Naive thymus-derived CD4-positive, alpha-beta T cell (primary cell): ENCODE measurements around the gene DND1. TPM values are rescaled to one million over a fixed set of nuclear protein-coding genes. Genes with fewer than 3 reads are reported as not detected.
A peak's percentile ranks its signal among the peaks of the same experiment; 100 is the strongest.
"Not testable (repeated sequence)": the region's sequence is repeated elsewhere in the genome, so short reads cannot be mapped to it uniquely, and the experiment has no call there.

Source experiments
- ATAC-seq: fragments of 150-1000 bp; cut with Tn5 transposase; 2 replicates; pipeline ENCODE4 v1.10.0; 2021; ENCODE audit warnings: mild to moderate bottlenecking, moderate library complexity
- CTCF ChIA-PET: fragments of 350-600 bp; sonication (Branson Sonifier 250); formaldehyde crosslinking; loops from one replicate; lab custom pipeline; 2021; ENCODE audit warnings: antibody characterized with exemption; lab: Charles Lee
- POLR2A ChIA-PET: fragments of 350-600 bp; sonication (Branson Sonifier 250); formaldehyde crosslinking; loops from one replicate; lab custom pipeline; 2021; ENCODE audit warnings: antibody characterized with exemption, inconsistent platforms; lab: Charles Lee
- DNase-seq, 9 donors: peaks; one replicate each; pipeline versions ENCODE4 v3.0.0 to v3.0.0-alpha.2; 2020 to 2022; ENCODE audit warnings: mixed read lengths in 1 of 9
- H3K27ac ChIP-seq: one replicate; pipeline ENCODE4 v1.7.0; 2013; ENCODE audit warnings: mild to moderate bottlenecking, low read depth, low read length, moderate library complexity
- H3K27me3 ChIP-seq, 2 donors: one replicate each; pipeline ENCODE4 v1.7.0; 2013; ENCODE audit warnings: low read length in 2 of 2, mild to moderate bottlenecking in 2 of 2, moderate library complexity in 2 of 2; ENCODE audit not compliant: control insufficient read depth in 2 of 2, insufficient read depth in 2 of 2
- H3K36me3 ChIP-seq, 3 experiments: 1 replicate in 2 of 3; 2 replicates in 1 of 3; pipeline ENCODE4 v1.7.0; 2013; ENCODE audit warnings: low read length in 3 of 3, mild to moderate bottlenecking in 3 of 3, moderate library complexity in 1 of 3; ENCODE audit not compliant: insufficient read depth in 3 of 3, control insufficient read depth in 2 of 3
- H3K4me1 ChIP-seq, 2 donors: one replicate each; pipeline ENCODE4 v1.7.0; 2013; ENCODE audit warnings: low read length in 2 of 2, mild to moderate bottlenecking in 2 of 2, moderate library complexity in 1 of 2; ENCODE audit not compliant: control insufficient read depth in 2 of 2, insufficient read depth in 2 of 2
- H3K4me3 ChIP-seq: 2 replicates; pipeline ENCODE4 v1.7.0; 2013; ENCODE audit warnings: mild to moderate bottlenecking, low read length
- H3K9me3 ChIP-seq, 3 experiments: 1 replicate in 2 of 3; 2 replicates in 1 of 3; pipeline ENCODE4 v1.7.0; 2013; ENCODE audit warnings: low read length in 3 of 3; ENCODE audit not compliant: control insufficient read depth in 2 of 3
- H3K27ac Mint-ChIP-seq, 9 donors: one replicate each; pipeline ENCODE4 v1.8.0; 2020 to 2022; ENCODE audit warnings: mixed read lengths in 9 of 9, mild to moderate bottlenecking in 8 of 9, moderate library complexity in 5 of 9, inconsistent platforms in 2 of 9
- H3K27me3 Mint-ChIP-seq, 5 donors: one replicate each; pipeline ENCODE4 v1.8.0; 2021 to 2022; ENCODE audit warnings: mixed read lengths in 5 of 5, mild to moderate bottlenecking in 1 of 5
- H3K36me3 Mint-ChIP-seq, 5 donors: one replicate each; pipeline ENCODE4 v1.8.0; 2020 to 2022; ENCODE audit warnings: mixed read lengths in 5 of 5, mild to moderate bottlenecking in 3 of 5, inconsistent platforms in 1 of 5
- H3K4me1 Mint-ChIP-seq, 7 donors: one replicate each; pipeline ENCODE4 v1.8.0; 2020 to 2022; ENCODE audit warnings: mixed read lengths in 7 of 7, mild to moderate bottlenecking in 3 of 7, inconsistent platforms in 1 of 7
- H3K4me3 Mint-ChIP-seq, 10 donors: one replicate each; pipeline ENCODE4 v1.8.0; 2020 to 2022; ENCODE audit warnings: mild to moderate bottlenecking in 10 of 10, mixed read lengths in 10 of 10, moderate library complexity in 6 of 10, inconsistent platforms in 2 of 10
- H3K9me3 Mint-ChIP-seq, 11 donors: one replicate each; pipeline ENCODE4 v1.8.0; 2020 to 2022; ENCODE audit warnings: mixed read lengths in 11 of 11, mild to moderate bottlenecking in 4 of 11, inconsistent platforms in 1 of 11, moderate library complexity in 1 of 11
- intact Hi-C, 2 donors: fragments of 100-400 bp; cut with micrococcal nuclease; formaldehyde crosslinking; loops; one replicate each; pipeline ENCODE4 v1.15.1; 2023
- polyA plus RNA-seq, 2 donors: library from polyadenylated mRNA; unstranded; fragments of 300-500 nt; fragmentation: Illumina TruSeq; gene quantifications; one replicate each; pipeline ENCODE4 v1.2.3, GENCODE V29; 2021
- total RNA-seq, 6 experiments: library from RNA in 5 of 6; stranded (reverse) in 5 of 6; gene quantifications; 1 replicate in 5 of 6; 2 replicates in 1 of 6; pipeline ENCODE4 v1.2.3 and lab custom pipeline; 2021 to 2026

Gene DND1
- total and polyA plus RNA-seq, 7 experiments from 2014 or later, result 0.15 to 5.0 (median 2.7) TPM; not detected in 1

GRCh38 chr5:140664359-140665119 is 8.8 kb downstream of the DND1 start, which contains the start of gene WDR55:
Gene WDR55 (plus strand): TSS chr5:140664904. CDS start chr5:140664913, 9 bp downstream.
- H3K4me1 ChIP-seq, result peaks cover 0 to 8% of the 10 kb centered on the region in 2 donors
- no peaks in the 10 kb centered on the region for H3K9me3 ChIP-seq
- Mint-ChIP-seq H3K4me3 (peak within 1 kb of the TSS; percentile 96 to 100 (median 98)), H3K27me3 (no peaks in the 10 kb centered on the region), H3K9me3 (peaks cover 0 to 1% (median 0%) of the 10 kb centered on the region in 11 donors), H3K4me1 (peaks cover 17 to 48% (median 38%) of the 10 kb centered on the region in 7 donors), H3K36me3 (peaks cover 19 to 51% (median 34%) of the 10 kb centered on the region in 5 donors), H3K27ac (peak within 1 kb of the TSS; percentile 93 to 100 (median 98))
- H3K27me3 ChIP-seq, result no peaks in the 10 kb centered on the region
- peak within 1 kb of the TSS; percentile 97 for H3K27ac ChIP-seq
- peak within 1 kb of the TSS; percentile 95 for H3K4me3 ChIP-seq
- ChIA-PET POLR2A (interaction anchor here (0.6 to 5.2 kb wide), 19 partner anchors 11 to 117 kb away, joined by 3 to 41 read pairs (median 4); partner anchors contain the start of genes EIF4EBP3, HARS1, HARS2 and IK), CTCF (interaction anchor here (0.6 to 1.6 kb wide), 3 partner anchors 17 to 47 kb away, joined by 3 to 4 read pairs (median 3); partner anchors contain the start of genes IK and NDUFA2)
- ATAC-seq (peak; percentile 97), DNase-seq (peak; percentile 91 to 98 (median 94))
- peaks cover 3 to 61% (median 18%) of the 10 kb centered on the region in 3 experiments for H3K36me3 ChIP-seq
- intact Hi-C loops, result loop anchor here (1.0 kb wide), 10 partner anchors 17 to 557 kb away; partner anchors contain the start of genes ANKHD1 (in 2 of the 2), APBB3 (in 2 of the 2), HARS1 (in 2 of the 2) and HARS2 (in 2 of the 2)

- Mint-ChIP-seq H3K27ac (peak overlapping the region; percentile 93 to 100 (median 98)), H3K9me3 (peaks cover 0 to 1% (median 0%) of the 10 kb centered on the region in 11 donors), H3K4me3 (peak overlapping the region; percentile 96 to 100 (median 98)), H3K27me3 (no peaks in the 10 kb centered on the region), H3K4me1 (peaks cover 15 to 48% (median 38%) of the 10 kb centered on the region in 7 donors), H3K36me3 (peaks cover 19 to 51% (median 39%) of the 10 kb centered on the region in 5 donors)
- ChIA-PET CTCF (interaction anchor here (0.6 kb wide), 1 partner anchor 47 kb away, joined by 3 read pairs; no protein-coding TSS in a partner anchor), POLR2A (interaction anchor here (0.6 to 5.2 kb wide), 14 partner anchors 12 to 111 kb away, joined by 3 to 41 read pairs (median 5); partner anchors contain the start of genes HARS1, HARS2, IK and NDUFA2)
- DNase-seq (no peak), ATAC-seq (no peak)
- Histone ChIP-seq H3K9me3 (no peaks in the 10 kb centered on the region), H3K27ac (peak overlapping the region; percentile 97), H3K4me1 (peaks cover 0 to 8% of the 10 kb centered on the region in 2 donors), H3K27me3 (no peaks in the 10 kb centered on the region), H3K36me3 (peaks cover 5 to 61% (median 18%) of the 10 kb centered on the region in 3 experiments), H3K4me3 (peak overlapping the region; percentile 95)
- intact Hi-C loops, result loop anchor here (1.0 kb wide), 10 partner anchors 17 to 557 kb away; partner anchors contain the start of genes ANKHD1 (in 2 of the 2), APBB3 (in 2 of the 2), HARS1 (in 2 of the 2) and HARS2 (in 2 of the 2)
Measured at GRCh38 chr5:140664030-140664358, 9.4 kb downstream of the DND1 start.

GRCh38 chr5:140660371-140660770 is 13.0 kb downstream of the DND1 start:
- H3K36me3 ChIP-seq, result peaks cover 26 to 76% (median 36%) of the 10 kb centered on the region in 3 experiments
- H3K4me3 ChIP-seq, CTCF ChIA-PET, DNase-seq, H3K27me3 ChIP-seq, intact Hi-C loops, H3K4me1 ChIP-seq, H3K27me3 Mint-ChIP-seq, ATAC-seq, H3K27ac ChIP-seq, H3K4me3 Mint-ChIP-seq, H3K9me3 ChIP-seq, H3K9me3 Mint-ChIP-seq: not testable (repeated sequence)
- POLR2A ChIA-PET, result interaction anchor here (1.5 kb wide), 1 partner anchor 13 kb away, joined by 3 read pairs; the partner anchor contains the start of genes IK and NDUFA2
- peaks cover 3 to 18% (median 14%) of the 10 kb centered on the region in 7 donors for H3K4me1 Mint-ChIP-seq
- H3K27ac Mint-ChIP-seq, result peak overlapping the region in 3 of 9 donors; percentile 27 to 34 (median 29)
- peaks cover 24 to 53% (median 36%) of the 10 kb centered on the region in 5 donors for H3K36me3 Mint-ChIP-seq

GRCh38 chr5:140658870-140659269 is 14.5 kb downstream of the DND1 start:
- Histone ChIP-seq H3K9me3 (no peaks in the 10 kb centered on the region), H3K27ac (no peak overlapping the region), H3K4me3 (no peak overlapping the region), H3K27me3 (no peaks in the 10 kb centered on the region), H3K4me1 (no peaks in the 10 kb centered on the region), H3K36me3 (peaks cover 39 to 86% (median 50%) of the 10 kb centered on the region in 3 experiments)
- Mint-ChIP-seq H3K4me1 (peaks cover 7 to 18% (median 11%) of the 10 kb centered on the region in 7 donors), H3K9me3 (peaks cover 0 to 1% (median 0%) of the 10 kb centered on the region in 11 donors), H3K27ac (peak overlapping the region in 6 of 9 donors; percentile 4 to 84 (median 50)), H3K36me3 (peaks cover 23 to 67% (median 49%) of the 10 kb centered on the region in 5 donors), H3K27me3 (no peaks in the 10 kb centered on the region), H3K4me3 (no peak overlapping the region)
- no peak for DNase-seq
- no peak for ATAC-seq
- ChIA-PET CTCF (no interaction called here), POLR2A (interaction anchor here (1.6 kb wide), 1 partner anchor 12 kb away, joined by 12 read pairs; the partner anchor contains the start of genes IK and NDUFA2)
- intact Hi-C loops, result no loop called here

GRCh38 chr5:140647042-140647419 is 26.3 kb downstream of the DND1 start:
- Histone ChIP-seq H3K4me1 (peaks cover 18% of the 10 kb centered on the region in 2 donors), H3K36me3 (peaks cover 2 to 62% (median 16%) of the 10 kb centered on the region in 3 experiments), H3K4me3 (peak overlapping the region; percentile 80), H3K27ac (peak overlapping the region; percentile 95), H3K9me3 (no peaks in the 10 kb centered on the region), H3K27me3 (no peaks in the 10 kb centered on the region)
- Mint-ChIP-seq H3K4me3 (peak overlapping the region; percentile 88 to 100 (median 98)), H3K27me3 (no peaks in the 10 kb centered on the region), H3K4me1 (peaks cover 32 to 72% (median 61%) of the 10 kb centered on the region in 7 donors), H3K36me3 (peaks cover 6 to 34% (median 27%) of the 10 kb centered on the region in 5 donors), H3K27ac (peak overlapping the region; percentile 93 to 100 (median 99)), H3K9me3 (peaks cover 0 to 5% (median 0%) of the 10 kb centered on the region in 11 donors)
- POLR2A ChIA-PET, result interaction anchor here (0.6 to 4.9 kb wide), 42 partner anchors 8 to 673 kb away, joined by 3 to 51 read pairs (median 6); partner anchors contain the start of genes ANKHD1, APBB3, CD14 and EIF4EBP3
- DNase-seq, result no peak
- intact Hi-C loops, result loop anchor here (1.0 to 2.0 kb wide), 12 partner anchors 8 to 536 kb away; partner anchors contain the start of genes ANKHD1 (in 2 of the 2), APBB3 (in 2 of the 2), HARS1 (in 2 of the 2) and HARS2 (in 2 of the 2)
- CTCF ChIA-PET, result interaction anchor here (0.6 to 1.8 kb wide), 9 partner anchors 18 to 920 kb away, joined by 3 to 11 read pairs (median 4); partner anchors contain the start of genes DND1, EIF4EBP3 and SRA1
- ATAC-seq, result no peak
